HG03571 (cell line): Measurements from ENCODE around the gene KLF7.

Experiments used
- ATAC-seq: cut with Tn5 transposase; IDR thresholded peaks from one replicate; pipeline ENCODE4 v1.9.1; 2021; ENCODE audit not compliant: unreplicated experiment

Gene KLF7

GRCh38 chr2:207097278-207097677 is 68.5 kb downstream of the KLF7 start:
- no peak for ATAC-seq

GRCh38 chr2:207095963-207096362 is 69.8 kb downstream of the KLF7 start:
- no peak for ATAC-seq

DNA sequence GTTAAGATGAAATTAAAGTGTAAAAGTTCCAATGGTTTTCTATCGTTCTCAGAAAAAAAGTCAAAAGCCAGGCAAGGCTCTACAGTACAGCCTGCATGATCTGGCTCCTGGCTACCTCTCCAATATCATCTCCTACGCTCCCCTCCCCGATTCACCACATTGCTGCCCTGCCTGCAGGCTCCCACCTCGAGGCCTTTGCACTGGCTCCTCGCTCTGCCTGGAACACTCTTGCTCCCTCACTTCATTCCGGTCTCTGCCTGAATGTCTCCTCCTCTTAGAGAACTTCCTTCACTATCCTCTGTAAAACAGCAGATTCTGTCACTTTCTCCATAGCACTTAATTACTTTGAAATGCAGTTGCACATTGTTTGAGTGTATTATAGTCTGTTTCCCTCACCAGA is 72.5 kb downstream of the KLF7 start:
- ATAC-seq, result no peak

- ATAC-seq, result no peak
Observed at GRCh38 chr2:207092818-207093217, 72.9 kb downstream of the KLF7 start.

GRCh38 chr2:207091928-207092327 is 73.8 kb downstream of the KLF7 start:
- no peak for ATAC-seq

- ATAC-seq, result no peak
Observed at GRCh38 chr2:207091176-207091575, 74.6 kb downstream of the KLF7 start.

DNA sequence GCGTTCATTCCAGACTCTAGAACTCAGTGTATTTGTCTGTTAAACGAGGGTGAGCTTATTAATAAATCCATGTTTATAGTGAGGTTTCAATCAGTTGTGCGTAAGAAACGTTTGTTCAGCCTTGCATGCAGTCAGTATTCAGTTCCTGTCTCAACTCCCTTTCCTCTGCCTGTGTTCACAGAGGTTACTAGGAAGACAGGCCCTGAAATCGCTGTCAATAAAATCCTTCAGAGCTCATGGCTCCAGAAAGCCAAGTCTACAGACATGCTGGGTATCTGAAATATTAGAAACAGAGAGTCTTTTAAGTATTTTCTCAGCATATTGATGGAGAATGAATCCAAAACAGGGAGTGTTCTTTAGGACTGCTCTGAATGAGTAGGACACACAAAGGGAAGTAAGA is 75.4 kb downstream of the KLF7 start:
- ATAC-seq, result no peak

DNA sequence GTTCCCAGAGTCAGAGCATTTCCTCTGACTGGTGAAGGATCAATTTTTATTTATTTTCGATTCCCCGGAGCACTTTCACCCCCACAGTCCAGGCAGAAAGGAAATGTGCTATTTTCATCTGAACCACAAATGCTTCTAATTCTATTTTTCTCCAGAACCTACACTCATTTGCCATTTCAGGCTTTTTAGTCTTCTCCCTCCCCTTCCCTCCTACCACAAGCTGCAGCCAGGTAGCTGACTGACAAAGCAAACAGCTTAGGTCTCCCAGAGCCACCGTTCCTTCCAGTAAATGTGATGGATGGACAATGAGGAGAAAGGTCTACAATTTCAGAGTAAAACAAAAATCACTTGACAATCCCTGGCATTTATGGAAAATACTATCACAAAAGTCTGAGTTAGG is 76.9 kb downstream of the KLF7 start:
- ATAC-seq, result no peak

- no peak for ATAC-seq
Observed at GRCh38 chr2:207088276-207088675, 77.5 kb downstream of the KLF7 start.

DNA sequence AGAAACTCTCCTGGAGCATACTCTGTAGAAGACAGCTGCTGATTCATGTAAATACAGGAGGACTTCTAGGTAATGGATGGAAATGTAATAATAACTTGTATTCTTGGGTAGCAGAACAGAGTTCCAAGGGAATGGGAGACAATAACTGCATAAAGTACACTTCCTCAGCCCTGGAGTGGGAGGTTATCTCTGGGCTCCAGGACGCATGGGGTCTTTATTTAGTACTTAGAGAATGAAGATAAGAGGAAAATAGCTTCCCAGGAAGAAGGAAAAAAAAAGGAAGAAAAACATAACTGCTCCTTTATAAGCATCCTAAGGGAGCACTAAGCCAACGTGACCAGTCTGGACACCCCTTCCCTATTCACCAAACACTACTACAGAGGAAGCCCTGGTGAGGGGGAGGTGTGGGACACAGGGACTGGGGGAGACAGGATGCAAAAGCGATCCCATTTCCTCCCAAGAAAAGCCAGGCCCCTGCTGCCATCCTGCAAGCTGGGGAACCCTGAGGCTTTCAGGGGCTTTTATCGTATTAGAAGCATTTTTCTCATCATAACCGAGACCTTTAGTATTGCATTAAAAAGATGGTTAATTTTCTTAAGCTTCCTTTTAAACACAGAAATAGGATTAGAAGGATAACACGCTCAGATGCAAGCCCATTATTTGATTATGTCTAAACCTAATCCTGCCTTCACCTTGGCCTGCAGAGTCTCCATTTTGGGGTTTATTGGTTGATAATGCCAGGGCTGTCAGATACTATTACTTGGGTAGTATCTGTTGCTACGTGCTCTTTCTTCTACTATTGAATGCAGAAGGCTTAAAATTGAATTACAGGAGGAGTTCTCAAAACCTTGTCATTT is 78.5 kb downstream of the KLF7 start:
- no peak for ATAC-seq

- no peak for ATAC-seq
Observed at GRCh38 chr2:207086136-207086535, 79.6 kb downstream of the KLF7 start.

DNA sequence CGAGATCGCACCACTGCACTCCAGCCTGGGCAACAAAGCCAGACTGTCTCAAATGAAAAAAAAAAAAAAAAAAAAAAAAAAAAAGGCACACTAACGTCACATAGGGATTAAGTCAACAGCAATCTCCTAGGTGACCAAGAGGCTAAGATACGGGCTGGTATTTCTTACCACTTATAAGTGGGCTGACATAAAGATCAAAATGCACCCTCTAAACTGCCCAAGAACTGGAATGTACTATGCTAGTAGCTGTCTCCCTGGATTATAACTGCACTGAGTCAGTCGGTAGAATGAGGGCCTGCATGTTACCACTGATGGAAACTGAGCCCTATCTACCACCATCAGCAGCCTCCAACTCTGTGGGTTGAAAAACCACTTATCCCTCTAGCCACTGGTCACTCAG is 80.6 kb downstream of the KLF7 start:
- no peak for ATAC-seq

DNA sequence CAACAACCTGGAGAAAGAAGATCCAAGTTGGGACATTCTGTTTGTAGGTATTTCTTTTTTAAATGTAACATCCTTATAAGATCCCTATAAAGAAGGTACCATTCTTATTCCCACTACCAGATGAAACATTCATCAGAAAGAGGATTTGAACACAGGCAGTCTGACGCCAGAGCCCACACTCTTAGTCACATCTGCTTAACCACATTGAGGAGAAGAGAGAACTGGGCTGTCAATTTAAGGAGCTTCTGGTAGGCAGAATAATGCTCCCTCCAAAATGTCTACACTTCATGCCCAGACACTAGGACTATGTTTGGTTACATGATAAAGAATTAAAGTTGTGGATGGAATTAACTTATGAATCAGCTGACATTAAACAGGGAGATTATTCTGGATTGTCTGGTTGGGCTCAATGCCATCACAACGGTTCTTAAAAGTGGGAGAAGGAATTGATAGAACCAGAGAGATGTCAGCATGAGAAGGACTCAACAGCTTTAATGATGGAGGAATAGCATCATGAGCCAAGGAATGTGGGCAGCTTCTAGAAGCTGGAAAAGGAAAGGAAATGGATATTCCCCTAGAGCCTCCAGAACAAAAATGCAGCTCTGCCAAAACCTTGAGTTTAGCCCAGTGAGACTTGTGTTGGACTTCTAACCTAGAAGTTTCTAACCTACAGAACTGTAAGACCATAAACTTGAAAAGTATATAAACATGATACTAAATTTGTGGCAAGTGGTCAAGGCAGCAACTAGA is 82.2 kb downstream of the KLF7 start:
- no peak for ATAC-seq

GRCh38 chr2:207082619-207083018 is 83.1 kb downstream of the KLF7 start:
- no peak for ATAC-seq

- no peak for ATAC-seq
Observed at GRCh38 chr2:207078186-207078798, 87.5 kb downstream of the KLF7 start.

GRCh38 chr2:207077266-207077665 is 88.5 kb downstream of the KLF7 start:
- ATAC-seq, result no peak

DNA sequence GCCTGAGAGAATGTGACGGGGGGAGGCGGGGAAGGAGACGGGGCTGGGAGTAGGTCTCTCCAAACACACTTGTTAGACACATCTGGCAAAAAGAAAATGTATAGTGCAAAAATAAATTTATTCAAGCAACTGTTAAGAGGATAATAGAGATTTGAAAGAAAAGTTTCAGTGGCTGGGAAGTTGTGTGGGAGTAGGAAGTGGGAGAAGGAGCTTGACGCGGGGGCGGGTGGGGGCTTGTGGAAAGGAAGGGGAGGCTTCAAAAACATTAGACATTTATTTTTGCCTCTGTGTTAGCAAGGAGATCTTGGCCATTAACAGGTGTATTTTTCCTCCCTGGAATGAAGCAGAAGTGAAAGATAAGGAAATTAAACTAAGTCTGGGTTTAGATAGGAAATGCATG is 90.3 kb downstream of the KLF7 start:
- ATAC-seq, result no peak

GRCh38 chr2:207073801-207074678 is 91.7 kb downstream of the KLF7 start:
- no peak for ATAC-seq

DNA sequence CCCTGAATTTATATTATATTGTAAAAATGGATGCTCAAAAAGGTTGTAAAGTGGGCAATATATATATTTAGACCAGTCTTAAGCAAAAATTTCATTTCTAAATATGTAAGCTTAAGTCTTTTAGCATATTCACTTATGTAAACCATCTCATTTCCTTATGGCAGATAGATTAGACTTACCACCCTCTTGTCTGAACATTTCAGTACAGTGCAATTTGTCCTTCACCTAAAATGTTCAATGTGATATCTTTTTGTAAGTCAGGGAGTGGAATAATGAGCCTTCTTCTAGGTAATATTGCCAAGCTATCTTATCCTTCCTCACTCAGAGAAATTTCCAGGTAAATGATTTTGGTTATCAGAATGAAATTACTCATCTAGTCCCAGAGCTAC is 92.3 kb downstream of the KLF7 start:
- ATAC-seq, result no peak

GRCh38 chr2:207072571-207072970 is 93.2 kb downstream of the KLF7 start:
- no peak for ATAC-seq

- ATAC-seq, result no peak
Observed at GRCh38 chr2:207071820-207072219, 93.9 kb downstream of the KLF7 start.
